ENCODE data around the gene PDX1.
A peak's percentile ranks its signal among the peaks of the same experiment; 100 is the strongest.
"Not testable (repeated sequence)": the region's sequence is repeated elsewhere in the genome, so short reads cannot be mapped to it uniquely, and the experiment has no call there.

Gene PDX1

GRCh38 chr13:27961227-27962085 is 41.7 kb downstream of the PDX1 start:
- no peak overlapping the region for H3K27ac Mint-ChIP-seq
- ATAC-seq: no peak

GRCh38 chr13:27962128-27962841 is 42.5 kb downstream of the PDX1 start:
- DNase-seq: no peak
- Mint-ChIP-seq H3K9me3 (no peaks in the 10 kb centered on the region), H3K4me3 (no peak overlapping the region), H3K4me1 (peaks cover 28% of the 10 kb centered on the region), H3K27me3 (peaks cover 100% of the 10 kb centered on the region), H3K27ac (no peak overlapping the region)
- ATAC-seq: no peak

More at GRCh38 chr13:27961227-27962085, 41.7 kb downstream of the PDX1 start:
- Mint-ChIP-seq H3K4me3 (peak overlapping the region; percentile 51 to 67), H3K27me3 (peaks cover 96% of the 10 kb centered on the region), H3K9me3 (no peaks in the 10 kb centered on the region), H3K4me1 (peaks cover 22% of the 10 kb centered on the region)
- no peak for DNase-seq

- H3K4me1 Mint-ChIP-seq: peaks cover 35% of the 10 kb centered on the region
- H3K27ac Mint-ChIP-seq: no peak overlapping the region
- no peak for DNase-seq
- no peaks in the 10 kb centered on the region for H3K9me3 Mint-ChIP-seq
- ATAC-seq: no peak
- H3K4me3 Mint-ChIP-seq: no peak overlapping the region
- peaks cover 100% of the 10 kb centered on the region for H3K27me3 Mint-ChIP-seq
Measured at GRCh38 chr13:27962982-27963381, 43.2 kb downstream of the PDX1 start.

- peaks cover 40% of the 10 kb centered on the region for H3K4me1 Mint-ChIP-seq
- H3K4me3 Mint-ChIP-seq: no peak overlapping the region
- H3K27ac Mint-ChIP-seq: no peak overlapping the region
- peaks cover 100% of the 10 kb centered on the region for H3K27me3 Mint-ChIP-seq
- no peak for DNase-seq
- no peaks in the 10 kb centered on the region for H3K9me3 Mint-ChIP-seq
- no peak for ATAC-seq
Measured at GRCh38 chr13:27963491-27963890, 43.7 kb downstream of the PDX1 start.

- H3K9me3 Mint-ChIP-seq, ATAC-seq, H3K27ac Mint-ChIP-seq, H3K4me3 Mint-ChIP-seq, DNase-seq: not testable (repeated sequence)
- peaks cover 45% of the 10 kb centered on the region for H3K4me1 Mint-ChIP-seq
- peaks cover 100% of the 10 kb centered on the region for H3K27me3 Mint-ChIP-seq
Measured at GRCh38 chr13:27964206-27964605, 44.4 kb downstream of the PDX1 start.

- Mint-ChIP-seq H3K4me3 (no peak overlapping the region), H3K4me1 (peaks cover 51% of the 10 kb centered on the region), H3K9me3 (no peaks in the 10 kb centered on the region), H3K27me3 (peaks cover 100% of the 10 kb centered on the region), H3K27ac (no peak overlapping the region)
- DNase-seq (no peak), ATAC-seq (no peak)
Measured at GRCh38 chr13:27964741-27965323, 45.0 kb downstream of the PDX1 start.

- ATAC-seq (no peak), DNase-seq (no peak)
- H3K27me3 Mint-ChIP-seq: peaks cover 100% of the 10 kb centered on the region
- no peak overlapping the region for H3K4me3 Mint-ChIP-seq
- no peaks in the 10 kb centered on the region for H3K9me3 Mint-ChIP-seq
- peaks cover 51% of the 10 kb centered on the region for H3K4me1 Mint-ChIP-seq
- peak overlapping the region in 1 of 2 donors; percentile 30 for H3K27ac Mint-ChIP-seq
Measured at GRCh38 chr13:27965343-27965739, 45.5 kb downstream of the PDX1 start.

- DNase-seq: no peak
- H3K9me3 Mint-ChIP-seq: no peaks in the 10 kb centered on the region
- no peak for ATAC-seq
- H3K27me3 Mint-ChIP-seq: peaks cover 100% of the 10 kb centered on the region
- peaks cover 50% of the 10 kb centered on the region for H3K4me1 Mint-ChIP-seq
- no peak overlapping the region for H3K4me3 Mint-ChIP-seq
- H3K27ac Mint-ChIP-seq: peak overlapping the region in 1 of 2 donors; percentile 30
Measured at GRCh38 chr13:27965740-27966640, 46.2 kb downstream of the PDX1 start.

GRCh38 chr13:27966641-27967202 is 46.9 kb downstream of the PDX1 start:
- ATAC-seq (peak; percentile 30), DNase-seq (no peak)
- no peaks in the 10 kb centered on the region for H3K9me3 Mint-ChIP-seq
- H3K27me3 Mint-ChIP-seq: peaks cover 100% of the 10 kb centered on the region
- H3K27ac Mint-ChIP-seq: no peak overlapping the region
- H3K4me1 Mint-ChIP-seq: peaks cover 45% of the 10 kb centered on the region
- no peak overlapping the region for H3K4me3 Mint-ChIP-seq

GRCh38 chr13:27967203-27967735 is 47.5 kb downstream of the PDX1 start:
- peak overlapping the region in 1 of 2 donors; percentile 49 for H3K27ac Mint-ChIP-seq
- H3K9me3 Mint-ChIP-seq: no peaks in the 10 kb centered on the region
- DNase-seq (no peak), ATAC-seq (no peak)
- H3K4me1 Mint-ChIP-seq: peaks cover 45% of the 10 kb centered on the region
- H3K4me3 Mint-ChIP-seq: peak overlapping the region in 1 of 2 donors; percentile 66
- peaks cover 100% of the 10 kb centered on the region for H3K27me3 Mint-ChIP-seq

- Mint-ChIP-seq H3K27ac (peak overlapping the region in 1 of 2 donors; percentile 49), H3K4me1 (peaks cover 45% of the 10 kb centered on the region), H3K4me3 (peak overlapping the region; percentile 44 to 66), H3K9me3 (no peaks in the 10 kb centered on the region), H3K27me3 (peaks cover 99% of the 10 kb centered on the region)
- ATAC-seq (no peak), DNase-seq (no peak)
Measured at GRCh38 chr13:27967736-27968315, 48.0 kb downstream of the PDX1 start.

GRCh38 chr13:27968316-27969081 is 48.7 kb downstream of the PDX1 start:
- ATAC-seq (peak; percentile 24), DNase-seq (no peak)
- Mint-ChIP-seq H3K27me3 (peaks cover 99% of the 10 kb centered on the region), H3K27ac (no peak overlapping the region), H3K4me3 (peak overlapping the region; percentile 29 to 62), H3K9me3 (no peaks in the 10 kb centered on the region), H3K4me1 (peaks cover 45% of the 10 kb centered on the region)

- Mint-ChIP-seq H3K4me1 (peaks cover 45% of the 10 kb centered on the region), H3K9me3 (no peaks in the 10 kb centered on the region), H3K27ac (peak within 1 kb of the TSS in 1 of 2 donors; percentile 95), H3K4me3 (peak within 1 kb of the TSS; percentile 55 to 62), H3K27me3 (peaks cover 99% of the 10 kb centered on the region)
- DNase-seq (no peak), ATAC-seq (no peak)
Measured at GRCh38 chr13:27969082-27969865, 49.5 kb downstream of the PDX1 start, which contains the start of gene CDX2. Gene CDX2, minus strand, starts transcription at chr13:27969315. Its CDS starts 309 bp downstream, at chr13:27969006.

Measured in stimulated activated naive CD8-positive, alpha-beta T cell treated with anti-CD3 and anti-CD28 coated beads, Interleukin-15, amount 100 ng/mL, for 72 hours (primary cell).